Activated CD8-positive, alpha-beta memory T cell treated with anti-CD3 and anti-CD28 coated beads for 36 hours (primary cell): ENCODE data around the gene FAM47E. TPM values are rescaled to one million over a fixed set of nuclear protein-coding genes. Genes with fewer than 3 reads are reported as not detected.

ENCODE experiments used
- CTCF ChIA-PET: fragments of 350-600 bp; sonication (Branson Sonifier 250); formaldehyde crosslinking; loops from one replicate; lab custom pipeline; 2021; ENCODE audit warnings: antibody characterized with exemption; lab: Charles Lee
- POLR2A ChIA-PET: fragments of 350-600 bp; sonication (Branson Sonifier 250); formaldehyde crosslinking; loops from one replicate; lab custom pipeline; 2021; ENCODE audit warnings: antibody characterized with exemption; lab: Charles Lee
- total RNA-seq, 2 experiments: library from RNA; stranded (reverse); gene quantifications; one replicate each; pipeline ENCODE4 v1.2.3, GENCODE V29; 2021

FAM47E gene
- total RNA-seq, 2 experiments from 2014 or later = not detected

DNA sequence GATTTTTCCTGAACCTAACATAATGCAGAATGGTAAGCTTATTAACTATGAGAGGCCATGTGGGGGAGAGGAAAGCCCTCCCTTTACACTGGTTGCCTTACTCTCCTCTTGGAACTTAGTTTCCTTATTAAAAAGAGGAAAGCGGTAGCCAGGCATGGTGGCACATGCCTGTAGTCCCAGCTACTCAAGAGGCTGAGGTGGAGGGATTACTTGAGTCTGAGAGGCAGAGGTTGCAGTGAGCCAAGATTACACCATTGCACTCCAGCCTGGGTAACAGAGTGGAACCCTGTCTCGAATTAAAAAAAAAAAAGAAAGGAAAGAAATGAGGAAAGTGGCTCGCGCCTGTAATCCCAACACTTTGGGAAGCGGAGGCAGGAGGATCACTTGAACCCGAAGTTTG, 2.0 kb downstream of the FAM47E start:
- POLR2A ChIA-PET = no interaction called here
- CTCF ChIA-PET = interaction anchor here (0.7 to 1.3 kb wide), 2 partner anchors 74 to 167 kb away, joined by 3 to 4 read pairs; partner anchors contain the start of gene CCDC158

- ChIA-PET CTCF (interaction anchor here (1.0 kb wide), 1 partner anchor 18 kb away, joined by 3 read pairs; no protein-coding TSS in a partner anchor), POLR2A (no interaction called here)
Observed at GRCh38 chr4:76256032-76256431, 4.5 kb downstream of the FAM47E start.

GRCh38 chr4:76256968-76257367, 5.4 kb downstream of the FAM47E start:
- POLR2A ChIA-PET = no interaction called here
- CTCF ChIA-PET = no interaction called here

- ChIA-PET CTCF (no interaction called here), POLR2A (no interaction called here)
Observed at GRCh38 chr4:76257824-76258223, 6.3 kb downstream of the FAM47E start.

DNA sequence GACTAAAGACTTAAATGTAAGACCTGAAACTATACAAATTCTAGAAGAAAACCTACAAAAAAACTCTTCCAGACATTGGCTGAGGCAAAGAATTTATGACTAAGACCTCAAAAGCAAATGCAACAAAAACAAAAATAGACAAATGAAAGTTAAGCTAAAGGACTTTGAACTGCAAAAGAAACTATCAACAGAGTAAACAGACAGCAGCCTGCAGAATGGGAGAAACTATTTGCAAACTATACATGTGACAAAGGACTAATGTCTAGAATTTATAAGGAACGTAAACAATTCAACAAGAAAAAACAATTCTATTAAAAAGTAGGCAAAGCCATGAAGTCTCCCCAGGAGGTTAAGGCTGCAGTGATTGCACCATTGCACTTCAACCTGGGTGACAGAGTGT, 9.1 kb downstream of the FAM47E start:
- CTCF ChIA-PET = no interaction called here
- POLR2A ChIA-PET = no interaction called here

- POLR2A ChIA-PET = no interaction called here
- CTCF ChIA-PET = no interaction called here
Observed at GRCh38 chr4:76265631-76266218, 14.2 kb downstream of the FAM47E start.

GRCh38 chr4:76266627-76267026, 15.1 kb downstream of the FAM47E start:
- ChIA-PET CTCF (no interaction called here), POLR2A (no interaction called here)

- ChIA-PET CTCF (interaction anchor here (1.0 kb wide), 1 partner anchor 88 kb away, joined by 3 read pairs; no protein-coding TSS in a partner anchor), POLR2A (no interaction called here)
Observed at GRCh38 chr4:76267811-76268210, 16.3 kb downstream of the FAM47E start.

DNA sequence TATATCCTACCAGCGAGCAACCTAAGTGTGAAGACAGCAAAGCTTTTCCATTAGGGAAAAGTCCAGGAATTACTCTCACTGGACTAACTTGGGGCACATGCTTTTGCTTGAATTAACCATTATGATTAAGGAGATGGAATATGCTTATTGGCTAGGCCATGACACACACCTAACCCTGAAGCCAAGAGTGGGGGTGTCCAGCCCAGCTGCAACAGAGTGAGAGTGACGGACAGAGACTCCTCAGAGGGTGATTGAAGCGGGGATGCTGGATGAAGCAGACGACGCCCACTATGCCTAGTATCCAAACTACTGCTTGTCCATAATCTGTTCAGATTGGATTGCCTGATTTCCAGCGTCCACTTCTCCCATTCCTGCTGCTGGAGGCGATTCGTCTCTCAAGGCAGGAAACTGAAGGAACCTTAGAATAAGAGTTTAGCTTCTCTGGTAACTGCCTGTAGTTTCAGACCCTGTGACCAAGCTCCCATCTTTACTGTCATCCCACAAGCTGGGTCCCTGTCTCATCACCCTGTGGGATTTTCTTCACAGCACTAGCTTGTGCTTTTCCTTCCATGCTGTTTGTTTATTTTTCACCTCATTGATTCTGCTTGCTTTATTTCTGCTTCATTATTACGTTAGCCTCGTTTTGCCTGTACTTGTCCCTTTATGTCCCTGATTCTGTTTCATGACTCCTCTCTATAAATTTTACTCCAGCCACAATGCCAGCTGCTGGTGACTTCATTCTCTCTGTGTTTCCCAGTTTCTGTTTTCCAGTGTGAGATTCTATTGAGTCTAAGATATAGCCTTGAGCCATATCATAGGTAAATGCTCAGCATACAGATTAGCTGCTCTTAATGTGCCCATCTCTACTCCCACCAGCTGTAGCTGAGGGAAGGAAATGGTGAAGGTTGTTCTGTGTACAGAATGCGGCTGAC, 19.0 kb downstream of the FAM47E start:
- CTCF ChIA-PET = interaction anchor here (1.5 kb wide), 1 partner anchor 91 kb away, joined by 4 read pairs; no protein-coding TSS in a partner anchor
- POLR2A ChIA-PET = no interaction called here

GRCh38 chr4:76271248-76271647, 19.7 kb downstream of the FAM47E start:
- CTCF ChIA-PET = no interaction called here
- POLR2A ChIA-PET = no interaction called here

DNA sequence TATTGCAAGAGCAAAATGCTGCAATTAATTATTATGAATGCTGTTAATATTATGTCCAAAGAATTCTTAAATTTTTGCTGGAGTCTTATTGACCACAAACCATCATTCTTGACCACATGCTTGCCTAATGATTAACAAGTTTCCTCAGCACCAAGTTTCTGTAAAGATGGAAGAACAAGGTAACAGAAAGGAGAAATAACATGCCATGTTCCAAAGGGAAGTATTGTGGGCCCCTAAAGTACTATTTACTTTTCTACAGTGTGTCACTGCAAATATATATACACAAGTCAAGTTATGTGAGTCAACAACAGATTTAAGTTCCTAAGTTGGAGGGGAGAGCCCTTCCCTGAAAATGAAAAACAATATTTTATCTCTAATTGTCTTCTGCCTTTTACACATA, 20.6 kb downstream of the FAM47E start:
- CTCF ChIA-PET = no interaction called here
- POLR2A ChIA-PET = no interaction called here

DNA sequence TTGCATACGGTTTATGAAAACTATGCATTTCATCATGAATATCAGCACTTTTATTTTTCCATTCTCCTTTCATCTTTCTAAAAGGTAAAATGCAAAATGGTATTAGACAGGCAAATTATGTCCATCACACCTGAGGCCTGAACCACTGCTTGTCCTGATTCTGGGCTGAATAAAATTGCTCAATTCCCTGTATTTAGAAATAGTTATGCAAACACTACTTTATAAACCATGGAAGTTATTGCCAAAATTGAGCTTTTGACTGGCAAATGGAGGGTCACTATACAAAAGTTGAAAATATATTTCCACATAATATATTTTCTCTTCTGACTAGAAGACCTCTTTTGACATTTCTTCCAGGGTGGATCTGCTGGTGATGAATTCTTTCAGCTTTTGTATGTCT, 21.1 kb downstream of the FAM47E start:
- POLR2A ChIA-PET = no interaction called here
- CTCF ChIA-PET = no interaction called here

GRCh38 chr4:76272999-76273398, 21.5 kb downstream of the FAM47E start:
- ChIA-PET CTCF (no interaction called here), POLR2A (no interaction called here)

DNA sequence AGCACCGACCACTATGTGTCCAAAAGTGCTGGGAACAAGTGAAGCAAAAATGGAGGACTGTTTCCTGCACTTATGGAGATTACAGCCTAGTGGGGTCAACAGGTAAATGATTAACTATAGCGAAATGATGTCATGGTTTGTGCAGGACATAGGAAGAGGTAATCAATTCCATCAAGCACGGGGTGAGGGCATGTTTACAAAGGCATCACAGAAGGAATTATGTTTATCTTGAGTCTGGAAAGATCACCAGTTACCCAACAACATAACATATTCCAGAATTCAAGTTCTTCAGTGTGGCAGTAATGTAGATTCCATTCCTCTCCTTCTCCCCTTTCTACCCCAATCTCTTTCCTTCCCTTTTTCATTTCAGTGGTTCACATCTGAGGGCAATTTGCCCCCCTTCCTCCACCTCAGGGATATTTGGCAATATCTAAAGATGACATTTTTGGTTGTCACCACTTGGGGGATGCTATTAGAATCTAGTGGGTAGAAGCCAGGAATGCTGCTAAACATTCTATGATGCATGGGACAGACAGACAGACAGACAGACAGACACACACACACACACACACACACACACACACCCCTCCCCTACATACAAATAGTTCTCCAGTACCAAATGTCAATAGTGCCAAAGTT, 24.1 kb downstream of the FAM47E start:
- ChIA-PET CTCF (interaction anchor here (0.6 kb wide), 1 partner anchor 622 kb away, joined by 3 read pairs; no protein-coding TSS in a partner anchor), POLR2A (no interaction called here)

- CTCF ChIA-PET = interaction anchor here (1.3 kb wide), 1 partner anchor 26 kb away, joined by 3 read pairs; the partner anchor contains the start of gene FAM47E
- POLR2A ChIA-PET = no interaction called here
Observed at GRCh38 chr4:76276813-76277212, 25.3 kb downstream of the FAM47E start.

DNA sequence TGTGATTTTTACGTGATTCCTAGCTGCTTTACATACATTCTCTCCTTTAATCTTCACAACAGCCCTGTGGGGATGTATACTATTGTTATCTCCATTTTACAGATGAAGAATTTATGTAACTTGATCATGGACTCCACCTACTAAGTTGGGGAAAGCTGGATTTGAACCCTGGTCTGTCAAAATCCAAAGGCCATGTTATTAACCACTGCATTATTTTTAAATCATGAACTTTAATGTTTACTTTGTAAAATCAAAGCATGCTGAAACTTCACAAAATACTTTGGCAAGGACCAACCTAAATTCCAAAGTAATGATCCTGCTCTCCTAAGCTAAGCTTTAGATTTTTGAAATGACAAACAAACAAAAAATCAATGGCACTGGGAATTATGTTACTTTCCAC, 26.1 kb downstream of the FAM47E start:
- POLR2A ChIA-PET = no interaction called here
- CTCF ChIA-PET = interaction anchor here (1.3 kb wide), 1 partner anchor 27 kb away, joined by 3 read pairs; the partner anchor contains the start of gene FAM47E

DNA sequence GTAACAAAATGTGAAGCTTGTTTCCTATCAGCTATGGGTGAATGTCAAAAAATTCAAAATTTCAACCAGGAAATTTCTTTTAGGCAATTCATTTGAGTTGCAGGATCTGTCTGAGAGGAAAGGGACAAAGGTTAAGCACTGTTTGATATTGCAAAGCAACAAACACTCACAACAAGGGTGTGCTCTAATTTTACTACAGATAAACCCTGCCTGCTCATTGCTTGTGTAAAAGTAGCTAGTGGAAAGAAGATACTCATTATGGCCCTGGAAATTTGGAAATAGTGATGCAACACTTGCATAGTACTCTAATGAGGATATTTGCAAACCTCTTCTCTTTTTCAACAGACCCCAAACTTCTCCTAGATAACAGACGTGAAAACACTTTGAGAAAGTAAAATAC, 27.1 kb downstream of the FAM47E start:
- POLR2A ChIA-PET = no interaction called here
- CTCF ChIA-PET = interaction anchor here (0.7 kb wide), 1 partner anchor 99 kb away, joined by 3 read pairs; no protein-coding TSS in a partner anchor

DNA sequence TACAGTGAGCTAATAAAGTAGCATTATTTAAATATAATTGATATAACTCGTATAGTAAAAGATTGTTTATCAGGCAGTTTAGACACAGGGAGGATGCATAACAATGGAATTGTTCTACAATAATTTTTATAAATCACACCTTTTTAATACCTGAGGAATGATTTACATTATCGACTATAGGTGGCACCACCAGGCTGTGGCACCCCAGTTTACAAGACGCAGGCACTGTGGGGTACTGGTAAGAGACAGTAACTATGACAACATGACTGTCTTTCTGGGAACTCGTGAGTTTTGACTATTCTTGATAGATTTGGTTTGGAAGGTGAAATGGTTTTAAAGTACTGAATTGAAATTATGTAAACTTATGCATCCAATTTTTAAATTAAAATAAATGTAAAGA, 27.9 kb downstream of the FAM47E start:
- ChIA-PET CTCF (no interaction called here), POLR2A (no interaction called here)

DNA sequence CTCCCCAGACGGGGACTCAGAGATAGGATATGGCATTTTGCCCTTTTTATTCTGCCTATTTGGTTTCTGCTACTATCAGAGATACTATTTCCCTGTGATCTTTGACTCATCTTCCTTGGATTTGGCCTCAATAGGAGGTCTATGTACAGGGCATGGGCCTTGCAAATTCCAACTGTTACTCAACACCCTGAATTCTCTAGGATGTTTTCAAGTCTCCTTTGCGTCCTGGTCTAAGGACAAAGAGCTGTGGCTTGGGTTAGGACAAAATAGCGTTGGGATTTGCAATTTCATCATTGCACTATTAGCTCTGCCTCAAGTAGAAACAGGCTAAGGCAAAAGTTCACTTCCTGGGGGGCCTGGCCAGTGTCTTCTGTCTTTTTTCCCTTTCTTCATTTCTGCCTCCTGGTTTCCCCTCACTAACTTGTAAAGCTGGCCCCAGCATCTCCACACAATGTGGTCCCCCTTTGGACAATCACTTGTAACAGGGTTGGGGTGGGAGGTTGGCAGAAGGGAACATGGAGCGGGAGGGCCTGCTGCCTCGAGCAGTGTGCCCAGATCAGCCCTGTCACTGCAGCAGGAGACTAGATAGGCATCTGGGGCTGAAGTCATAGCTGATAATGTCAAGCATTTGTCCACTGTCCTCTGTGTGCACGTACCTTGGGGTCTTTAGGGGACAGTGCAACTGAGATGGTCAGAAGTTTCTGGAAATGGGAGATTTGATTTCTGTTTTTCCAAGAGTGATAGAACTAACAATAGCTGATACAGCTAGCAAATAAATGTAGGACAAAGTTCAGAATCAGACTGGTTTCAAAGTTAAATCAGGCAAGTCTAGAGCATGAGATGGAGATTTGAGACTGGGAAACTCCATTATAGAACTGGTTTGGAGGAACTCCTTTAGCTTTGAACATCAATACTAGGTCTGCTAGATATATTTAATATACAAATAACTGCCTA, 29.2 kb downstream of the FAM47E start:
- CTCF ChIA-PET = no interaction called here

More for the DNA sequence above, 29.2 kb downstream of the FAM47E start:
- POLR2A ChIA-PET = no interaction called here
